ENCODE measurements around the gene LCE3B. TPM values are rescaled to one million over a fixed set of nuclear protein-coding genes. Genes with fewer than 3 reads are reported as not detected.

The LCE3B gene
- total RNA-seq (2021) (not detected in 3 replicates), Bru-seq, nascent RNA (not detected)
- long read RNA-seq, experiment 1, result 0 reads
- long read RNA-seq, experiment 2, result 0 reads
- long read RNA-seq, experiment 3, result 0 reads

DNA sequence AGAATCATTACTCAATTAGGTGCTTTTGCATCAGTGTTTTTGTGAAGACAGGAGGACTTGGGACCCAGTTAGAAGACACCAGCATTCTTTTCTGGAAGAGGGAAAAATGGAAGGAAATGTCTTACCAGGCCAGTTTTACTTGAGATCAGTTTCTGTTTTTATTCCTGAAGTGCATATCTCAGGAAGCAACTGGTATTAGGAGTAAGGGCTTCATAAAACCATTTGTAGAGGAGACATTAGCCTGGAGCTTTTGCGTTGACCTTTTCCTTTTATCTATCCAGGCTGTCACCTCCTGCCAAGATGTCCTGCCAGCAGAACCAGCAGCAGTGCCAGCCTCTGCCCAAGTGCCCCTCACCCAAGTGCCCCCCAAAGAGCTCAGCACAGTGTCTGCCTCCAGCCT is at the start of gene LCE3B:
Gene LCE3B, plus strand, starts transcription at position 301 of the 400 bp plus-strand sequence. Its CDS starts 0 bp downstream, at position 301.
- Mint-ChIP-seq H3K27ac (no peak within 1 kb of the TSS), H3K36me3 (peaks cover 76% of the 10 kb centered on the region), H3K9me3 (peaks cover 82% of the 10 kb centered on the region), H3K27me3 (ENCODE audit: low read depth) (peaks cover 13% of the 10 kb centered on the region), H3K4me3 (no peak within 1 kb of the TSS), H3K4me1 (no peaks in the 10 kb centered on the region)
- no peak for ATAC-seq
- no peak for DNase-seq (ENCODE audit: low spot score)
- TF ChIP-seq SMAD4 (CRISPR knock-in tag; IDR thresholded peaks at IDR 0.05), result no peak
- TF ChIP-seq, protein P1, sequence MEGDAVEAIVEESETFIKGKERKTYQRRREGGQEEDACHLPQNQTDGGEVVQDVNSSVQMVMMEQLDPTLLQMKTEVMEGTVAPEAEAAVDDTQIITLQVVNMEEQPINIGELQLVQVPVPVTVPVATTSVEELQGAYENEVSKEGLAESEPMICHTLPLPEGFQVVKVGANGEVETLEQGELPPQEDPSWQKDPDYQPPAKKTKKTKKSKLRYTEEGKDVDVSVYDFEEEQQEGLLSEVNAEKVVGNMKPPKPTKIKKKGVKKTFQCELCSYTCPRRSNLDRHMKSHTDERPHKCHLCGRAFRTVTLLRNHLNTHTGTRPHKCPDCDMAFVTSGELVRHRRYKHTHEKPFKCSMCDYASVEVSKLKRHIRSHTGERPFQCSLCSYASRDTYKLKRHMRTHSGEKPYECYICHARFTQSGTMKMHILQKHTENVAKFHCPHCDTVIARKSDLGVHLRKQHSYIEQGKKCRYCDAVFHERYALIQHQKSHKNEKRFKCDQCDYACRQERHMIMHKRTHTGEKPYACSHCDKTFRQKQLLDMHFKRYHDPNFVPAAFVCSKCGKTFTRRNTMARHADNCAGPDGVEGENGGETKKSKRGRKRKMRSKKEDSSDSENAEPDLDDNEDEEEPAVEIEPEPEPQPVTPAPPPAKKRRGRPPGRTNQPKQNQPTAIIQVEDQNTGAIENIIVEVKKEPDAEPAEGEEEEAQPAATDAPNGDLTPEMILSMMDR (IDR thresholded peaks at IDR 0.05), result no peak
- no peak for TF ChIP-seq JUN (CRISPR knock-in tag; IDR thresholded peaks at IDR 0.05)
- TF ChIP-seq IRF2 (CRISPR knock-in tag; IDR thresholded peaks at IDR 0.05; ENCODE audit: borderline replicate concordance, low read depth), result no peak
- no peak for TF ChIP-seq NR3C1 (CRISPR knock-in tag; conservative IDR thresholded peaks at IDR 0.05; ENCODE audit: low read depth)
- no peak for TF ChIP-seq SOX15 (CRISPR knock-in tag; IDR thresholded peaks at IDR 0.05)
- no peak for TF ChIP-seq EMX1 (CRISPR knock-in tag; IDR thresholded peaks at IDR 0.05)
- no peak for TF ChIP-seq CDX4 (CRISPR knock-in tag; IDR thresholded peaks at IDR 0.05; ENCODE audit: borderline replicate concordance)
- no peak for TF ChIP-seq CBFB (CRISPR knock-in tag; IDR thresholded peaks at IDR 0.05; ENCODE audit: low read depth)
- TF ChIP-seq, protein P2, sequence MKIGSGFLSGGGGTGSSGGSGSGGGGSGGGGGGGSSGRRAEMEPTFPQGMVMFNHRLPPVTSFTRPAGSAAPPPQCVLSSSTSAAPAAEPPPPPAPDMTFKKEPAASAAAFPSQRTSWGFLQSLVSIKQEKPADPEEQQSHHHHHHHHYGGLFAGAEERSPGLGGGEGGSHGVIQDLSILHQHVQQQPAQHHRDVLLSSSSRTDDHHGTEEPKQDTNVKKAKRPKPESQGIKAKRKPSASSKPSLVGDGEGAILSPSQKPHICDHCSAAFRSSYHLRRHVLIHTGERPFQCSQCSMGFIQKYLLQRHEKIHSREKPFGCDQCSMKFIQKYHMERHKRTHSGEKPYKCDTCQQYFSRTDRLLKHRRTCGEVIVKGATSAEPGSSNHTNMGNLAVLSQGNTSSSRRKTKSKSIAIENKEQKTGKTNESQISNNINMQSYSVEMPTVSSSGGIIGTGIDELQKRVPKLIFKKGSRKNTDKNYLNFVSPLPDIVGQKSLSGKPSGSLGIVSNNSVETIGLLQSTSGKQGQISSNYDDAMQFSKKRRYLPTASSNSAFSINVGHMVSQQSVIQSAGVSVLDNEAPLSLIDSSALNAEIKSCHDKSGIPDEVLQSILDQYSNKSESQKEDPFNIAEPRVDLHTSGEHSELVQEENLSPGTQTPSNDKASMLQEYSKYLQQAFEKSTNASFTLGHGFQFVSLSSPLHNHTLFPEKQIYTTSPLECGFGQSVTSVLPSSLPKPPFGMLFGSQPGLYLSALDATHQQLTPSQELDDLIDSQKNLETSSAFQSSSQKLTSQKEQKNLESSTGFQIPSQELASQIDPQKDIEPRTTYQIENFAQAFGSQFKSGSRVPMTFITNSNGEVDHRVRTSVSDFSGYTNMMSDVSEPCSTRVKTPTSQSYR (CRISPR knock-in tag; IDR thresholded peaks at IDR 0.05), result no peak
- no peak for TF ChIP-seq ERG (CRISPR knock-in tag; IDR thresholded peaks at IDR 0.05)
- TF ChIP-seq KAT7 (CRISPR knock-in tag; IDR thresholded peaks at IDR 0.05; ENCODE audit: borderline replicate concordance), result no peak
- TF ChIP-seq TEAD1 (CRISPR knock-in tag; IDR thresholded peaks at IDR 0.05), result no peak
- TF ChIP-seq ELF4 (CRISPR knock-in tag; IDR thresholded peaks at IDR 0.05; ENCODE audit: low read depth), result no peak
- no peak for TF ChIP-seq NR2C2 (CRISPR knock-in tag; IDR thresholded peaks at IDR 0.05)
- TF ChIP-seq, protein P3, sequence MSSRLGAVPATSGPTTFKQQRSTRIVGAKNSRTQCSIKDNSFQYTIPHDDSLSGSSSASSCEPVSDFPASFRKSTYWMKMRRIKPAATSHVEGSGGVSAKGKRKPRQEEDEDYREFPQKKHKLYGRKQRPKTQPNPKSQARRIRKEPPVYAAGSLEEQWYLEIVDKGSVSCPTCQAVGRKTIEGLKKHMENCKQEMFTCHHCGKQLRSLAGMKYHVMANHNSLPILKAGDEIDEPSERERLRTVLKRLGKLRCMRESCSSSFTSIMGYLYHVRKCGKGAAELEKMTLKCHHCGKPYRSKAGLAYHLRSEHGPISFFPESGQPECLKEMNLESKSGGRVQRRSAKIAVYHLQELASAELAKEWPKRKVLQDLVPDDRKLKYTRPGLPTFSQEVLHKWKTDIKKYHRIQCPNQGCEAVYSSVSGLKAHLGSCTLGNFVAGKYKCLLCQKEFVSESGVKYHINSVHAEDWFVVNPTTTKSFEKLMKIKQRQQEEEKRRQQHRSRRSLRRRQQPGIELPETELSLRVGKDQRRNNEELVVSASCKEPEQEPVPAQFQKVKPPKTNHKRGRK (CRISPR knock-in tag; IDR thresholded peaks at IDR 0.05; ENCODE audit: borderline replicate concordance), result no peak
- TF ChIP-seq GABPB1 (CRISPR knock-in tag; IDR thresholded peaks at IDR 0.05), result no peak
- TF ChIP-seq NFE2L1 (CRISPR knock-in tag; IDR thresholded peaks at IDR 0.05), result no peak
- CTCF ChIA-PET, result no interaction called here
- POLR2A ChIA-PET, result no interaction called here

DNA sequence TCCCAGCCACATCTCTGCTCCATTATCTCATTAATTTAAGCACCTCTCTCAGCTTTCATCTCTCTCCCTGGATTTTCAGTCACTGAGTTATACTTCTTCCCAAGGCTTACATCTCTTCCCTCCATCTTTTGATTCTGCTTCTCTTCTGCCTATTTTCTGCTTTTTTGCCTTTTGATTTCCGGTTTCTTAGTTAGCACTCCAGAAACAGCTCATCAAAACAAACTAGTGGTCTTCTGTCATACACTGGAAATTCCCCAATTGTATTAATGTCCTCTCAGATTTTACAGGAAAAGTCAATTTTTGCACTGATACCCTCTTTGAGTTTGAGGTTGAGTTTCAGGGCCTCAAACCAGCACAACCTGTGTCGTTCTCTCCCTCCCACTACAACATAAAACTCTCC is 48.5 kb upstream of the LCE3B start:
- Mint-ChIP-seq H3K36me3 (peaks cover 76% of the 10 kb centered on the region), H3K27me3 (ENCODE audit: low read depth) (peaks cover 14% of the 10 kb centered on the region), H3K9me3 (peaks cover 87% of the 10 kb centered on the region), H3K27ac (no peak overlapping the region), H3K4me3 (no peak overlapping the region), H3K4me1 (no peaks in the 10 kb centered on the region)
- ATAC-seq (no peak), DNase-seq (ENCODE audit: low spot score) (no peak)
- CTCF ChIA-PET, result no interaction called here
- POLR2A ChIA-PET, result no interaction called here
- TF ChIP-seq, protein P4, sequence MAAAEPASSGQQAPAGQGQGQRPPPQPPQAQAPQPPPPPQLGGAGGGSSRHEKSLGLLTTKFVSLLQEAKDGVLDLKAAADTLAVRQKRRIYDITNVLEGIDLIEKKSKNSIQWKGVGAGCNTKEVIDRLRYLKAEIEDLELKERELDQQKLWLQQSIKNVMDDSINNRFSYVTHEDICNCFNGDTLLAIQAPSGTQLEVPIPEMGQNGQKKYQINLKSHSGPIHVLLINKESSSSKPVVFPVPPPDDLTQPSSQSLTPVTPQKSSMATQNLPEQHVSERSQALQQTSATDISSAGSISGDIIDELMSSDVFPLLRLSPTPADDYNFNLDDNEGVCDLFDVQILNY (CRISPR knock-in tag; IDR thresholded peaks at IDR 0.05), result no peak
- TF ChIP-seq FOXJ3 (CRISPR knock-in tag; IDR thresholded peaks at IDR 0.05; ENCODE audit: borderline replicate concordance), result no peak
- TF ChIP-seq CDX4 (CRISPR knock-in tag; IDR thresholded peaks at IDR 0.05; ENCODE audit: borderline replicate concordance), result no peak
- TF ChIP-seq GABPB1 (CRISPR knock-in tag; IDR thresholded peaks at IDR 0.05), result no peak
- TF ChIP-seq NFYB (CRISPR knock-in tag; conservative IDR thresholded peaks at IDR 0.05; ENCODE audit: low read depth), result no peak
- TF ChIP-seq ZNF416 (CRISPR knock-in tag; IDR thresholded peaks at IDR 0.05), result no peak
- TF ChIP-seq E2F4 (CRISPR knock-in tag; IDR thresholded peaks at IDR 0.05; ENCODE audit: borderline replicate concordance, low read depth), result no peak
- no peak for TF ChIP-seq SMAD4 (CRISPR knock-in tag; IDR thresholded peaks at IDR 0.05)
- TF ChIP-seq PREB (CRISPR knock-in tag; IDR thresholded peaks at IDR 0.05; ENCODE audit: borderline replicate concordance), result no peak

Data from WTC11 (cell line).